SHP77 treated with DMSO at 0.1 percent for 48 hours (cell line): ENCODE measurements around the gene DYNC1I1.

Experiments
- DNase-seq: peaks from one replicate; lab custom pipeline; 2025; lab: John Stamatoyannopoulos, UW

DYNC1I1 gene

DNA sequence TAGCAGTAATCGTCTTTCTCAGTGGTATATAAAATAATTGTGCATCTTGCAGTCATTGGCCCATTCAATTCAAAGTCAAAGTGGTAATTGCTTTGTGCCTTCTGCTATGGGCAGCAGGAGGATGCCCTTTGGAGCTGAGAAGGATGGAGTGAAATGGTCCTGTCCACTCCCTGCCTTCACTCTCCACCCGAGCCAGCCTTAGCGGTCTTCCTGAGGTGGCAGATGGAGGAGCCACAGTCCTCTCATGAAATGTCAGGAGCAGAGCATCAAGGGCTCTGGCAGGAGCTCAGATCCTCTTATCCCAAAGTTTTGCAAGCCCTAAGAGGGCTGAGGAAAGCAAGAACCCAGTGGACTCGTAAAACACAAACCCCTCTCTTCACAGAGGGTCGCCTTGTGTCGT lies 199.4 kb downstream of the DYNC1I1 start:
- DNase-seq: no peak

- DNase-seq: no peak
These were observed 200.2 kb downstream of the DYNC1I1 start for GRCh38 chr7:95972523-95972922.

DNA sequence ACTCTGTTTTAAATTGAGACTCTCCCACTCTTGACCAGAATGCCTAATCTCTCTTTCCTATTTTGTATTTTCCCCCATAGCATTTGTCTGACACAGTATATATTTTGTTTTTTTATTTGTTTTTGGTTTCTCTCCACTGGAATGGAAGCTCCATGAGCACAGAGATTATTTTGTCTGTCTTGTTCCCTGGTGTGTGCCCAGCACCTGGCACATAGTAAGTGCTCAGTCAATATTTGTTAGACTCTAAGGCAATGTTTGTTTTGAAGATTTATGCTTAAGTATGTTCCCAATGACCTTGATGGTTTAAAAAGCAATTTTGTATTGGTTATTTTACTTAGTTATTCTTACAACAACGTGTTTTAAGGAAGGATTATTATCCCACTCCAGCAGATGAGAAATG lies 201.8 kb downstream of the DYNC1I1 start:
- DNase-seq: peak; percentile 39

DNA sequence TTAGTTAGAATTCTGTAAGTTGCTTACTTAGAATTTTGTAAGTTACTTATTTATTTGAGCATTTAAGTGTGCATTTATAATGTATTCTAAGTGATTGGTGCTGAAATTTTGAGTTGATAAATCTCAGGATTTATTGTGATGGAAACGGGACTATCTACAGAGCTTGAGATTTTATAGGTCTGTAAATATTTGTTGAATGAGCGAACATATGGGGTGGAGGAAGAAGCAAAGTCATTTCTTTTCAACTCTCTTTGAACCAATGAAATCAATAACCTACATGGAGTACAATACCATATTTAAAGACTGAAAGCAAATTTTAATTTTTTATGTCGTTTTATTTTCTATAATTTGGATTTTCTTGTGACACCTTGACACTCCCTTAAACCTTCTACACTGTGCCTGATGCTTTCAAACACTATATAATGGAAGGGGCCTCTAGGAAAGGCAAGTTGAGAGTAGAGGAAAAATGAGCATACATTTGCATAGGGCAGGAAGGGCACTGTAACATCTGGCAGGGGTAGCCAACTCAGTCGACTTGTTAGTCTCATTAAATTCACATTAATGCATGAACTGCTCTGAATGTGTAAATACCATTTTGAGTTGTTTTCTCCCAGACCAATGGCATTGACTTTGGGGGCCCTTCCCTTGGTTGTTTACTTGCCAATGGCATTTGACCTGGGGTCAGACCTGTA lies 204.2 kb downstream of the DYNC1I1 start:
- DNase-seq: no peak

DNA sequence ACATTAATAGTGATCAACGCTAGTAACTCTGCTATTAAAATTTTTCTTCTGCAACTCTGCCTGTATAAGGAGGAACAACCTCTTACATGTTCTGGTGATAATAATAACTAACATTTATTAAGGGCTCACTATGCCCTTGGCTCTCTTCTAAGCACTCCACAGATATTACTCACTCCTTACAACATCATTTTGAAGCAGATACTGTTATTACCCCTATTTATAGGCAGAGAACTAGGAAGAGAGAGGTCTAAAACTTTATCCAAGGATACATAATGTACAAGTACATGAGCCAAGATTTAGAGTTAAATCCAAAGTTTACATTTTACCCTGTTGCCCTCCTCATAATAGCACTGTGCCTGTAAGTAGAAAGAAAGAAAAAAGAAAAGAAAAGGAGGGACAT lies 205.6 kb downstream of the DYNC1I1 start:
- DNase-seq: no peak

- DNase-seq: no peak
These were observed 207.8 kb downstream of the DYNC1I1 start for GRCh38 chr7:95980167-95980566.

- no peak for DNase-seq
These were observed 208.4 kb downstream of the DYNC1I1 start for GRCh38 chr7:95980706-95981105.

- no peak for DNase-seq
These were observed 213.9 kb downstream of the DYNC1I1 start for GRCh38 chr7:95986178-95986764.

GRCh38 chr7:95989301-95989700 lies 216.9 kb downstream of the DYNC1I1 start:
- no peak for DNase-seq

DNA sequence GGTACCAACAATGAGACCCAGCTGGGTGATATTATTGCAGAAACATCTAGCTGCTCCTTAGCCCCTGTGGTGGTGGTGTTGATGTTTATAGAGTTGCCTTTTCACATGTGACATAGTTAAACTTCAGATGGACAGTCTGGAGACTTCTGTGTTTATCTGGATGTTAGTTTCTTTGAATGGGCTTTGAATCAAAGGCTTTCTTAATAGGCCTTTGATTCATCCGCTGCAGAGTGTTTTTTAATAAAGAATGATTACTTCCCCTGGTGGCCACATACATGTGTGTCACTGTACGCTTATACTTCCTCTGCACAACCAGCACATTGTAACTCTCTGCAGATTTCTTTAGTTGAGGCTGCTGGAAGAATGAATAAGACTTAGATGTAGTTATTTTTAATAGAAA lies 221.0 kb downstream of the DYNC1I1 start:
- DNase-seq: no peak

- no peak for DNase-seq
These were observed 223.8 kb downstream of the DYNC1I1 start for GRCh38 chr7:95996174-95996573.

GRCh38 chr7:95996886-95997285 lies 224.5 kb downstream of the DYNC1I1 start:
- DNase-seq: no peak

DNA sequence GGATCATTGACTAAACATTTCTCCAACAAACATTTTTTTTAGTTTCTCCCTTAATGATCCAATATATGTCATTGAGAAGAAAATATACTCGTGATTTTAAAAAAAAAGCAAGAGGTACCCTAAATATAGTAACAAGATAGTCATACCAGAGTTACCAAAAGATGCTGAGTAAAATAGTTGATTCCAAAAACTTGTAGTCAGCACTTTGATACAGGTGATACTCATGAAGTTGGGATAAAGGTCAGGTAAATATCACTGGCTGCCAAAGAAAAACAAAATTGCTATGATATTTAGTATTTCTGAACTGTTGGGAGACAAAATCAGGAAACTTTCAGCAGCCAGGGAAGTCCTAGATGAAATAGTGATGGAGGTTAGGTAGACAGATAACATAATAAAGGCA lies 225.3 kb downstream of the DYNC1I1 start:
- no peak for DNase-seq

DNA sequence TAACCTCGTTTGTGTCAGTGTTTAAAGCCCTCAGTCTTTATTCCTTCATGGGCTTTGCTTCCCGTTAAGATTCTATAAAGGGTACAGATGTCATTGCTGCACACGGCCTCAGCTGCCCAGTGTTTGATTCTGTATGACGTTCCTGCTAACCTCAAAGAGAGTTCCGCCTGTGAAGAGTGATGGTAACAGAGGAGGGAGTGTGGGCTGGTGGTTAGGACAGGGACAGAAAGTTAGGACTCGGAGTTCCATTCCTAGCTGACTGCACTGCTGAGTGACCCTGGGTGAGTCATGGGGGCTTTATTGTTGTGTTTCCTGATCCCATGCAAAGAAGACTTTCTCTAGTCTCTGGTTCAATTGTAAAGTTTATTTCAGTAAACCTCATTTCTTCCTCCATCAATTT lies 227.1 kb downstream of the DYNC1I1 start:
- no peak for DNase-seq

- no peak for DNase-seq
These were observed 232.2 kb downstream of the DYNC1I1 start for GRCh38 chr7:96004578-96004977.

GRCh38 chr7:96005271-96005670 lies 232.9 kb downstream of the DYNC1I1 start:
- no peak for DNase-seq

GRCh38 chr7:96009148-96009547 lies 236.8 kb downstream of the DYNC1I1 start:
- DNase-seq: no peak

DNA sequence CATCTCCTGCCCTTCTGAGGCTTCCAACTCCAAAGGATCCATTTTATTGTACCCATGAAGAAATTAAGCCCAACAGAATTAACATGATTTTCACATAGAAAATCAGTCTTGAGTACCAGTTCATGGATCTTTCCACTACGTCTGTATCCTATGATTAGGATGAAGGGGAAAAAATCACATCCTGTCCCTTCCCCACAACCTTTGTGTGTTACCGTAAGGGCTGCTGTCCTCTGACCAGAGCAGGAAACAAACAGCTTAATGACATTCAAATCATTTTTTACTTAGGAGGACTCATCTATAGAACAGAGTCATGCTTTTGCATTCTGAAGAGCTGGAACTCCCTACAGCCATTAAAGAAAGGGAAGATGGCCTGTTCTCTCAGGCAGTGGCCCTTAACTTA lies 241.5 kb downstream of the DYNC1I1 start:
- DNase-seq: no peak

- DNase-seq: no peak
These were observed 242.3 kb downstream of the DYNC1I1 start for GRCh38 chr7:96014617-96015016.

DNA sequence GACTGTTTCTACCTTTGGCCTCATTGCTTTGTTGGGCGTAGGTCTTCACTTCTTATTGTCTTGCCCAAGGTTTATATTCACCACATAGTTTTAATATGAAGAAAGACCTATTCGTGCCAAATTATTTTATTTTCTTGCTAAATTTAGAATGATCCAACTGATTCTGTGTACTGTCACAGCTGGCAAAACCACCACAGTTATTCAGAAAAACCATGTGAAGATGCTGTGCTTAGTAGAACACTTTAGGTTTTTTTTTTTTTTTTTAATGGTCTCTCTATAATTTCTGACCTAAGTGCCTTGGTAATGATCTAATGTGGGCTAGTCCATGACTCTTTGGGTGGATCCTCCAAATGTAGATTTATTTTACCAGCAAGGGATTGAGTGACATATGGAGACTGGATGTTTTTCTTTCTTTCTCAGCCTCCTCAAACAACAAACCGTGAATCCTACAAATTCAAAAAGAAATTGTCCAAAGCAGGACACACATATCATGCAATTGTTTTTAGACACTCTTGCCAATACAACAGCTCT lies 243.8 kb downstream of the DYNC1I1 start:
- DNase-seq: no peak

GRCh38 chr7:96016735-96017134 lies 244.4 kb downstream of the DYNC1I1 start:
- DNase-seq: no peak

- no peak for DNase-seq
These were observed 245.5 kb downstream of the DYNC1I1 start for GRCh38 chr7:96017877-96018276.

GRCh38 chr7:96021568-96021967 lies 249.2 kb downstream of the DYNC1I1 start:
- no peak for DNase-seq

DNA sequence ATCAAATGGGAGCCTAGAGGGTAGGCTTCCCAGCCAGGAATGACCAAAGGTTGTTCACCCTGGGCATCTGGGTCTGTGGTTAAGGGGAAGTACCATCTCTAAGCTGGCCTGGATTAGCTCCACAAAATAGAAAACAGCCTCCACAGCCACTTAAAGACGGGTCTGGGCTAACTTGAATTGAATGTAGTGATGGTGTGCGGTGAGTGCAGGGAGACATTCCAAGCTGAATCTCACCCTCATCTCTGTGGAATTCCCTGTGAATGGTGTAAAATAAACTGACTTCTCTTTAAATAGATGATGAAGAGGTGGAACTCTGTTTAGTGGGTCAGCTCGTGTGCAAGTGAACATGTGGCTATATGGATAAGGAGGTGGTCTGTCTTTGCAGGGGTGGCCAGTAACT lies 251.0 kb downstream of the DYNC1I1 start:
- DNase-seq: no peak
